Heart left ventricle (tissue), 16 donors: ENCODE data around the gene CDCA5. TPM values are rescaled to one million over a fixed set of nuclear protein-coding genes. Genes with fewer than 3 reads are reported as not detected.

Experiments
- ATAC-seq, 4 donors: fragments of 200-7000 bp; cut with Tn5 transposase; one replicate each; pipeline ENCODE4 v1.9.1; 2020 to 2022; ENCODE audit warnings: moderate library complexity in 4 of 4, mild to moderate bottlenecking in 3 of 4, moderate number of reproducible peaks in 1 of 4
- DNase-seq, 5 donors: peaks; one replicate each; pipeline ENCODE4 v3.0.0-alpha.2; 2020
- H3K27ac ChIP-seq, 12 donors: fragments of 200-600 bp; sonication (generic) in 4 of 12; one replicate each; pipeline versions ENCODE4 v1.5.0 to v1.8.0; 2016 to 2022; ENCODE audit warnings: mild to moderate bottlenecking in 2 of 12
- H3K27me3 ChIP-seq, 9 donors: fragments of 200-600 bp; sonication (generic) in 2 of 9; one replicate each; pipeline versions ENCODE4 v1.5.1 to v1.8.0; 2016 to 2022; ENCODE audit warnings: mild to moderate bottlenecking in 3 of 9
- H3K36me3 ChIP-seq, 9 donors: fragments of 200-600 bp; sonication (generic) in 2 of 9; one replicate each; pipeline versions ENCODE4 v1.5.0 to v1.8.0; 2018 to 2022; ENCODE audit warnings: mild to moderate bottlenecking in 2 of 9
- H3K4me1 ChIP-seq, 12 donors: fragments of 200-600 bp; sonication (generic) in 4 of 12; one replicate each; pipeline versions ENCODE4 v1.5.0 to v1.8.0; 2016 to 2022; ENCODE audit warnings: mild to moderate bottlenecking in 3 of 12
- H3K4me3 ChIP-seq, 12 donors: fragments of 200-600 bp; sonication (generic) in 4 of 12; one replicate each; pipeline versions ENCODE4 v1.5.0 to v1.8.0; 2017 to 2022; ENCODE audit warnings: mild to moderate bottlenecking in 9 of 12, moderate library complexity in 4 of 12
- H3K9me3 ChIP-seq, 12 donors: fragments of 200-600 bp; sonication (generic) in 4 of 12; one replicate each; pipeline versions ENCODE4 v1.5.0 to v1.8.0; 2016 to 2022; ENCODE audit warnings: mild to moderate bottlenecking in 1 of 12
- CTCF ChIP-seq, 12 donors: fragments of 200-600 bp; sonication (generic) in 4 of 12; IDR thresholded peaks; one replicate each; pipeline versions ENCODE4 v1.5.0 to v1.8.0; 2018 to 2022; ENCODE audit warnings: antibody characterized with exemption in 12 of 12, mild to moderate bottlenecking in 5 of 12
- POLR2A ChIP-seq, 2 donors: fragments of 450-650 bp; IDR thresholded peaks; one replicate each; pipeline ENCODE4 v1.6.1; 2017; ENCODE audit warnings: antibody characterized with exemption in 2 of 2, mild to moderate bottlenecking in 2 of 2, moderate library complexity in 2 of 2
- WGBS, 4 donors: extraction: QIAGEN DNeasy Blood & Tissue Kit in 2 of 4; methylation state at CpG; one replicate each; pipeline versions ENCODE4 v1.1.5 to v1.1.7; 2013 to 2018; 5-methylcytosine and 5-hydroxymethylcytosine counted together
- intact Hi-C, 10 donors: fragments of 100-400 bp; cut with DNase I; formaldehyde crosslinking; loops; one replicate each; pipeline versions ENCODE4 v1.11.1 to v1.14.2; 2022
- polyA plus RNA-seq, 2 donors: library from polyadenylated mRNA; stranded (reverse); fragments of 200-250 nt; gene quantifications; one replicate each; pipeline ENCODE4 v1.2.3, GENCODE V29; 2013
- total RNA-seq, 9 donors: library from RNA; depleted of rRNA in 2 of 9; stranded (reverse); fragments of >200 nt in 2 of 9; fragmentation: NEBNext Ultra II Directional in 3 of 9; extraction: Animal tissue kit (Norgen Biotek cat#: 25700) in 3 of 9; gene quantifications; one replicate each; pipeline versions ENCODE4 v1.1.0 to v1.2.4, GENCODE V29; 2016 to 2023
- donor health status: ischemic (EF 13 %, LVEDD 7.1; RV severe dilation, severe dysfunction).
- donor health status: healthy with polysubstance abuse.
- donor health status: DM: no; HTN: yes; CAD: no.
- donor health status: DM: no; HTN: no; CAD: no.
- donor health status: ischemic (EF 25% LVEDD 6.9; RV normal size, moderate dysfunction).
- donor health status: ischemic (EF 25% LVEDD 5.7; RV mildly dilated, moderate dysfunction).
- donor health status: healthy.
- donor health status: DM: yes; HTN: yes; CAD: no.
- donor health status: ischemic (EF 35%, LVEDD 5.7; RV mildly dilated, moderate dysfunction).
- donor health status: nonischemic (EF 11% LVEDD 7.7; RV severe dilation, severe dysfunction).
- donor health status: DM: yes; HTN: yes; CAD: no.
- donor health status: PGD.
- donor health status: ischemic (EF 29% LVEDD 5.4; RV normal size, mild dysfunction).
- donor health status: nonischemic (EF 23%, LVEDD 6.1; RV moderate dilation, normal function).

CDCA5 gene
- total and polyA plus RNA-seq, 11 donors, result 0.38 to 11.6 (median 0.81) TPM

- ATAC-seq (no peak), DNase-seq (peak in 2 of 5 donors; percentile 8 to 25)
- no peak overlapping the region for H3K27ac ChIP-seq
- peaks cover 0 to 71% (median 47%) of the 10 kb centered on the region in 12 donors for H3K4me1 ChIP-seq
- intact Hi-C loops, result loop anchor here (5.0 to 10.0 kb wide), 9 partner anchors 69 to 341 kb away; partner anchors contain the start of genes ARL2 (in 5 of the 10), CDC42BPG (in 2 of the 10), CAPN1 (in 1 of the 10) and DPF2 (in 1 of the 10)
- peaks cover 0 to 5% (median 0%) of the 10 kb centered on the region in 9 donors for H3K27me3 ChIP-seq
- H3K4me3 ChIP-seq, result no peak overlapping the region
- no peaks in the 10 kb centered on the region for H3K9me3 ChIP-seq
- H3K36me3 ChIP-seq, result peaks cover 0 to 38% (median 27%) of the 10 kb centered on the region in 9 donors
- no peak for TF ChIP-seq POLR2A (IDR thresholded peaks at IDR 0.05)
- 89 to 95% (median 93%) methylated on average over 17 to 21 of the region's 21 CpGs for WGBS, 4 donors
Observed at GRCh38 chr11:65115361-65116082, 31.7 kb upstream of the CDCA5 start.

GRCh38 chr11:65114538-65115171 is 30.8 kb upstream of the CDCA5 start:
- intact Hi-C loops, result loop anchor here (5.0 to 10.0 kb wide), 11 partner anchors 68 to 413 kb away; partner anchors contain the start of genes ARL2 (in 5 of the 10), CAPN1 (in 3 of the 10), CDC42BPG (in 2 of the 10) and DPF2 (in 1 of the 10)
- ATAC-seq, result no peak
- WGBS, 4 donors, result 87 to 91% (median 89%) methylated on average over 4 to 11 of the region's 11 CpGs

GRCh38 chr11:65113839-65114238 is 30.0 kb upstream of the CDCA5 start:
- WGBS, 4 donors, result 48 to 63% (median 58%) methylated on average over 6 of the region's 6 CpGs
- peaks cover 0 to 5% (median 0%) of the 10 kb centered on the region in 9 donors for H3K27me3 ChIP-seq

More at GRCh38 chr11:65114538-65115171, 30.8 kb upstream of the CDCA5 start:
- H3K27me3 ChIP-seq, result peaks cover 0 to 5% (median 0%) of the 10 kb centered on the region in 9 donors
- no peaks in the 10 kb centered on the region for H3K9me3 ChIP-seq
- no peak overlapping the region for H3K4me3 ChIP-seq
- peak in 2 of 5 donors; percentile 7 to 21 for DNase-seq
- H3K4me1 ChIP-seq, result peaks cover 0 to 70% (median 49%) of the 10 kb centered on the region in 12 donors
- no peak for TF ChIP-seq POLR2A (IDR thresholded peaks at IDR 0.05)
- TF ChIP-seq CTCF (IDR thresholded peaks at IDR 0.05), result no peak
- H3K36me3 ChIP-seq, result peaks cover 0 to 33% (median 22%) of the 10 kb centered on the region in 9 donors
- no peak overlapping the region for H3K27ac ChIP-seq

More at GRCh38 chr11:65113839-65114238, 30.0 kb upstream of the CDCA5 start:
- TF ChIP-seq CTCF (IDR thresholded peaks at IDR 0.05) (no peak), POLR2A (IDR thresholded peaks at IDR 0.05) (no peak)
- Histone ChIP-seq H3K36me3 (peaks cover 0 to 33% (median 22%) of the 10 kb centered on the region in 9 donors), H3K9me3 (no peaks in the 10 kb centered on the region), H3K4me1 (peaks cover 0 to 70% (median 49%) of the 10 kb centered on the region in 12 donors), H3K4me3 (peak overlapping the region in 5 of 12 donors; percentile 47 to 90 (median 66)), H3K27ac (peak overlapping the region in 6 of 12 donors; percentile 68 to 84 (median 78))
- ATAC-seq, result no peak
- intact Hi-C loops, result loop anchor here in 8 of 10 donors (5.0 to 10.0 kb wide), 9 partner anchors 68 to 413 kb away; partner anchors contain the start of genes CAPN1 (in 3 of the 8), ARL2 (in 2 of the 8), CDC42BPG (in 2 of the 8) and DPF2 (in 1 of the 8)
- DNase-seq, result peak in 2 of 5 donors; percentile 6 to 17
